ENCODE results near the gene MTMR2.
A peak's percentile ranks its signal among the peaks of the same experiment; 100 is the strongest.

Gene MTMR2

GRCh38 chr11:95793116-95793515, 130.8 kb downstream of the MTMR2 start:
- DNase-seq (ENCODE audit: insufficient read length, low spot score), result no peak
- no peak for TF ChIP-seq CTCF (IDR thresholded peaks at IDR 0.05; ENCODE audit: insufficient read depth, missing control alignments)
- no peak for FAIRE-seq

DNA sequence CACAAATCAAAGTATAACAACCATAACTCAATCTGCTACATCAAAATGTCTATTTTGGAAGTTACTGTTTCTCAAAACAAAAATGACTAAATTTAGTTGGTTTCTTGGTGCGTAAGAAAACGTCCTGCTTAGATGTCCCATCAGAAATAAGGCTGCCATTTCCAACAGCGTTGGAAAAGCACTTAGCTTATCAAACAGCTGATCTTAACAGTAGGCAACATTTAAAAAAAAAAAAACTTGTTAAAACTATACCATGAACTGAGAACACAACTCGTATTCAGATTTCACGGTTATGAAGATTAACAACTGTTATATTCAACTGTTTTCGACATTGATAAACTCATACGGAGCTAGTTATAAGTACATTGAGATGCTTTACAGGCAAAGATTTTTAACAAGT, 131.2 kb downstream of the MTMR2 start:
- TF ChIP-seq CTCF (IDR thresholded peaks at IDR 0.05; ENCODE audit: insufficient read depth, missing control alignments), result no peak
- FAIRE-seq (no peak), DNase-seq (ENCODE audit: insufficient read length, low spot score) (no peak)

DNA sequence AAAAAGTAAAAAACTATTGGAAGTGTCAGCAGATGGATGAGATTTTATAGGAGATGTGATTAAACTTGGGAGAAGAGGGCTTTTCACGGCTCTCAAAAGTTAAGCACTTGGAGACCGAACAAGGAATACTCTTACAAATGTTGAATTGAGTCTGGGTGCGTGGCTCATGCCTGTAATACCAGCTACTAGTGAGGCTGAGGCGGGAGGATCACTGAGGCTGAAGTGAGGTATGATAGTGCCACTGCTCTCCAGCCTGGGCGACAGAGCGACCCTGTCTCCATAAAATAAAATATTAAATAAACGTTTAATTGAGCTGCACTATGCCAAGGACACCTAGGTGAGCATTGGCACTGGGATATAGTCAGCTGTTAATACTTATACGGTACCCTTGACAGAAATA, 131.7 kb downstream of the MTMR2 start:
- no peak for TF ChIP-seq CTCF (IDR thresholded peaks at IDR 0.05; ENCODE audit: insufficient read depth, missing control alignments)
- no peak for DNase-seq (ENCODE audit: insufficient read length, low spot score)
- FAIRE-seq, result no peak

DNA sequence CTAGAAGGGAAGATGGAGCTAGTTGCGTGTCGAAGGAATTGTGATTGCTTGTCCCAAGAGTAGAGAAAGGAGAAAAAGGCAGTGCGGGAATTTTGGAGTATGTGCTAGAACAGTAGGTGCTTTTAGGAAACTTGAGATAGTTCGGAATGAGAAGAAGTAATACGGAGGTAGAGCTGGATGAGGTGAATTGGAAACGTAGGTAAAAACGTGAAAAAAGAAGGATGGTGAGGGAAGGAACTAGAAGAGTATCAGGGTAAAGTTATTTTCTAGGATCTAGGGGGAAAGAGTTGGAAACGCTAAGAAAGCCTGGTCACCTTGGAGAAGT, 132.2 kb downstream of the MTMR2 start:
- DNase-seq (ENCODE audit: insufficient read length, low spot score), result no peak
- no peak for FAIRE-seq
- TF ChIP-seq CTCF (IDR thresholded peaks at IDR 0.05; ENCODE audit: insufficient read depth, missing control alignments), result no peak

DNA sequence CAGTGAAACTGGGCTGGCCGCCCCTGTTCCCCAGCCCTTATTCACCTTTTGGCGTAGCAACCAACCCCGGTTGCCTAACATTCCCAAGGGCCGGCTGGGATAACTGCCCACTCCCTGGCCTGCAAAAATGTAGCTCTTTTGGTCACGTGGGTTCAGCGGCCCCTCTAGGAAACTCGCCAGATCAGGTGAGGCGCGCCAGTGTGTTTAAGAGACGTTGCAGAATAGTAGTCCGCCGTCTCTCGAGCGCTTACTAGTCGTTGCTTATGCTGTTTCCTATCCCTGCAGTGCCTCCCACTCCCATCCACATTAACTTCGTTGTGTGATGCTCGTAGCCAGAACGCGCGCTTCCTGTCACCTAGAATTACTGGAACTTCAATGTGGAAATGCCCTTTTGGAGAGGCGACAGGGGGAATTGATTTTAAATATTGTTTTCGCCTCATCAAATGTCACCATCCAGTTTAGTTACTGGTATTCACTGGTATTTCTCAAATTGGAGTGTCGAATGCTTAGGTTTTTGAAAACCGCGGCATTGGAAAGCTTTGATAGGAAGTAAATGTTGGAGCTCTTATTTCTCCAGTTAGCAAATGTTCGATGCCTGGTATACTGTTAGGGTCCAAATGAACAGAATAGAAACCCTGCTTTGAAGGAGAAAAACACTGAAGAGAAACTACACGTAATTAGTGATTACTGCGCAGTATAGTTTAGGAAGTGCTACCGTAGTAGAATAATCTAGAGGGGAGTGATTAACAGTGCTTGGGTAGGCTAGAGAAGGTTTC, 132.8 kb downstream of the MTMR2 start:
- no peak for TF ChIP-seq CTCF (IDR thresholded peaks at IDR 0.05; ENCODE audit: insufficient read depth, missing control alignments)
- no peak for DNase-seq (ENCODE audit: insufficient read length, low spot score)
- FAIRE-seq, result no peak

DNA sequence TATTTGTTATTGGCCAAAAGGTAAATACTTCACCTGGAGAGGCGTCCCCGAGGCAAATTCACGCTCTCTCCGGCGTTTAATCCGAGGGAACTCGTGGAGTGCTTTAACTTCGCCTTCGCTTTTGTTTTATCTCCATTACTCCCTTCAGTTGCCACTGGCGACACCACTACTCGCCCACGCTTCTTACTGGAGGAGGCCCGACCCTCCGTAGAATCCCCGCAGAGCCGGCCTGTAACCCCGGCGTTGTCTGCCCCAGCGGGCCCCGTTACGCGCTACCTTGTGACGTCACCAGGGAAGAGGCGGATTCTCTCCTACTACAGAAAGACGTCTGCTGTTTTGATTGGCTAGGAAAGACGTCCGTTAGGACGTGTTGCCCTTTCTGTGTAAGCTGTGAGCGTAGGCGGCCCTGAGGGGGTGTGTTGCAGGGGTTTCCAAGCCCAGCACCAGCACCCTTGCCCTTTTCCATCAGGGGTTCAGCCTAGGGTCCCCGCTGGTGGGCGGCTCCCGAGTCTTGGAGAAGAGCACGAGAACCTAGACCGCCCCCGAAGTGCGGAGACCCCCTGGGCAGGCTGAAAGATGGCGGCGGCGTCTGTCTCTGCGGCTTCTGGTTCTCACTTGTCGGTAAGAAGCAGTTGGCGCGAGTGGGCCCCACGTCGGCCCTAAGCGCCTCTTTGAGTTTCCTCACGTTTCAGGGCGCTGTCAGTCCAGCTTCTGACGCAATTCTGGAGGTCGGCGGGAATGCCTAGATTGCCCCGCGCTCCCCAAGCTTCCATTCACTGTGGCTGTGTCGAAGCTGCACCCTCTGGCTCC, 133.6 kb downstream of the MTMR2 start, which contains the start of gene CEP57:
TSS of gene CEP57 (plus strand) at position 376 of the 810 bp plus-strand sequence. CDS start at position 577, 201 bp downstream.
- TF ChIP-seq CTCF (IDR thresholded peaks at IDR 0.05; ENCODE audit: insufficient read depth, missing control alignments), result no peak
- no peak for FAIRE-seq

More for the DNA sequence above, 133.6 kb downstream of the MTMR2 start, which contains the start of gene CEP57:
- DNase-seq (ENCODE audit: insufficient read length, low spot score), result peak; percentile 66

Data from D721Med (cell line).